Iris pigment epithelial cell (primary cell): ENCODE measurements around the gene GFM1.
A peak's percentile ranks its signal among the peaks of the same experiment; 100 is the strongest.
"Not testable (repeated sequence)": the region's sequence is repeated elsewhere in the genome, so short reads cannot be mapped to it uniquely, and the experiment has no call there.

Source experiments
- DNase-seq: peaks from one replicate; pipeline ENCODE4 v3.0.0-alpha.2; 2011; ENCODE audit warnings: low read depth

GFM1 gene

DNA sequence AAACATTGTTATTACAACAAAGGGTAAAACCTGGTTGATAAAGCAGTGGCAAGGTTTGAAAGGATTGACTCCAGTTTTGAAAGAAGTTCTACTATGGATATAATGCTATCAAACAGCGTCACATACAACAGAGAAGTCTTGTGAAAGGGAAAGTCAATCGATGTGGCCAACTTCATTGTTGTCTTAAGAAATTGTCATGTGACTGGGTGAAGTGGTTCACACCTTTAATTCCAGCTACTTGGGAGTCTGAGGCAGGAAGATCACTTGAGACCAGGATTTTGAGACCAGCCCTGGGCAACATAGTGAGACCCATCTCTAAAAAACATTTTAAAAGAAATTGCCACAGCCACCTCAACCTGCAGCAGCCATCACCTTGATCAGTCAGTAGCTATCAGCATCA, 34.4 kb downstream of the GFM1 start:
- no peak for DNase-seq

DNA sequence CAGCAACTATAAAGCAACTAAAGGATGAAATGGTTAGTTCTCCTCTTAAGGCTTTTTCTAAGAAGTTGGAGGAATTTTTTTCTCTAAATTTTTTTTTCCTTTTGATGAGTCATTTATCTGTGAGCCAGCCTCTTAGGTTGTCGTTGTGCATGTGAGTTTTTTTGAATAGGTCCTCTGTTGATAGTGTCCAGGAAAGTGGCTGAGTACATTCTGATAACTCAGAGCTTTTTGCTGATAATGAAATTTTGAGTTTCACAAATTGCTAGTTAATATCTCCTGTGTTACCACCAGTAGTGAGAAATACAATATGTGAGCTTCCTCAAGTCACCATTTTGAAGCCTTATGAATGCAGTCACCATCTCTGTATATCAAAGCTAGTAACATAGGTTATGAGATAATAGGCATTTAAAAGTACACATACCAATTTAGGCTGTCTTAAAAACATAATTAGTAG, 35.2 kb downstream of the GFM1 start:
- peak; percentile 52 for DNase-seq

- DNase-seq, result no peak
These were observed 36.5 kb downstream of the GFM1 start for GRCh38 chr3:158680861-158681260.

GRCh38 chr3:158683230-158683962, 39.1 kb downstream of the GFM1 start:
- DNase-seq, result peak; percentile 90

DNA sequence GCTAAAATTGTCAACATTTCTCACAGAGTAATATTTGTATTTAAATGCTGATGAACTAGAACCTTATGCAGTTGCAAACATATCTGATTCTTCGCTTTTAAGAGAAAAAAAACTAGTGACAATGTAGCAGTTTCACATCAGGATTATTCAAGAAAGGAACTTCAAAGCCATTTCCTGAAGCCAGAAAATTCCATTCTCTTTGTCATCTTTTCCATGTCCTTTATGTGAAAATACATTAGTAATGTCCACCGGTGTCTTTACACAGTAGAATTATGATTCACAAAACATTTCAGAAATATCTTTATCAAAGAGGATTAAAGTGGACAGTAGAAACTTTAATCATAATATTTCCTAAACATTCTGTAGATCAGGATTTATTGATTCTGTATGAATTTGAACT, 40.8 kb downstream of the GFM1 start:
- DNase-seq, result peak; percentile 53

- DNase-seq, result not testable (repeated sequence)
These were observed 49.6 kb downstream of the GFM1 start for GRCh38 chr3:158693866-158694456.

DNA sequence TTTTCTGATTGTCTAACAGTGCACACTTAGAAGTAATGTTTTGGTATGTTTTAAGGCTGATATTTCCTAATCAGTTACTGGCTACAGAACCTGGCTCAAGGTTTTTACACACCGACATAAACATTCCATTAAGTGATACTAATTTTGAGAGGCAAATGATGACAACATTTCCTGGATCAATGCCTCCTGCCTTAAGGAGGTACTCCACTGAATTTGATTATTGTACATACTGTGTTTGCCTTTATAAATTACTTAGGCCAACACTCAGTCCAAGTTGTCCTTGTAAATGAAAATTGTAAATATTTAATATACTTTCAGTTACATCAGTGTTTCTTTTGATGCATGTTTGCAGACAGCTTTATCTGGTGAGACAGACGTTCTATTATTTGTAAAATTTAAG, 52.3 kb downstream of the GFM1 start:
- DNase-seq, result peak; percentile 72

- no peak for DNase-seq
These were observed 56.2 kb downstream of the GFM1 start for GRCh38 chr3:158700559-158700958.

GRCh38 chr3:158701420-158702065, 57.2 kb downstream of the GFM1 start:
- peak; percentile 60 for DNase-seq

DNA sequence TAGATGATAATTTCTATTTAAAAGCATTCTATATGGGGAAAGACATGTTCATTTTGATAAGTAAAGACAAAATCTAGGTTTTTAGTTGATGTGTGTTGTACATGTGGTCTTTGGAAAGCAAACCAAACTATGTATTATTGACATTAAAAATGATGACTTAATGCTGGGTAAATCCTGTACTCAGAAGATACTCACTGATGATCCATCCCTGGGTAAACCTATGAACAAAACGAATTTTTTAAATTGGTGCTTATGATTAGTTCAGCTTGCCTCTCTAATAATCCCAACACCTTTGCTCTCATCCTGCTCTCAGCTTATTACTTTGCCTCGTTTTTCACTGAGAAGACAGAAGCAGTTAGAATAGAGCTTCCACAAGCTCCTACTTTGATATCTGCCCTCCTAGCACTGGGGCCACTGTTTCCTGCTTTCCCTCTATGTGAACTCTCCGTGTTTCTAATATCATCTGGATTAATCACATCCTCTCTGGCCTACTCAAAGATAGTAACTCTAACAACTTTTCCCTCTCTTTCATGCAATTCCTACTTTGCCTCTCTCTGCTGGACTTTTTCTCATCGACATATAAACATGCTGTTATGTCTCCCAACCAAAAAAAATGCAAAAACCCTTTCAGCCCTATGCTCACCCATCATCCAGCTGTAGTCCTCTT, 58.6 kb downstream of the GFM1 start:
- peak; percentile 79 for DNase-seq

- DNase-seq, result peak; percentile 48
These were observed 59.2 kb downstream of the GFM1 start for GRCh38 chr3:158703566-158703965.

- peak; percentile 99 for DNase-seq
These were observed 65.3 kb downstream of the GFM1 start for GRCh38 chr3:158709666-158710083.

GRCh38 chr3:158710601-158711000, 66.3 kb downstream of the GFM1 start:
- no peak for DNase-seq

DNA sequence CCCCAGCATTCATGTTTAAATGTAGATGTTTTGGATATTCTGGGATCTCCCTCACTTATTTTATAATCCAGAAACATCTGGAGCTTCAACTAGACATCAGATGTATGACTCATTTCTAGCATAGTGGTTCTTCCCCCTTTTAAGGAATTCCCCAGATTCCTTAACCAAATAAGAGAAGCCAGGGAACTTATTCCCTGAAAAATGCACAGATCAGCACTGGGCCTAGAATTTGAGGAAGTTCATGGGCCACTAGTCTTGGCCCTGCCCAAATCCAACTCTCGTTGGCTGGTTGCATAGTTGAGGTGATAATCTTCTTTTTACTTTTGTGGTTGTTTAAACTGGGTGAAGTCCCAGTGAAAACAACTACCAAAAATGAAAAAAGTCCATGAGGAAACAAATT, 67.6 kb downstream of the GFM1 start:
- peak; percentile 70 for DNase-seq

DNA sequence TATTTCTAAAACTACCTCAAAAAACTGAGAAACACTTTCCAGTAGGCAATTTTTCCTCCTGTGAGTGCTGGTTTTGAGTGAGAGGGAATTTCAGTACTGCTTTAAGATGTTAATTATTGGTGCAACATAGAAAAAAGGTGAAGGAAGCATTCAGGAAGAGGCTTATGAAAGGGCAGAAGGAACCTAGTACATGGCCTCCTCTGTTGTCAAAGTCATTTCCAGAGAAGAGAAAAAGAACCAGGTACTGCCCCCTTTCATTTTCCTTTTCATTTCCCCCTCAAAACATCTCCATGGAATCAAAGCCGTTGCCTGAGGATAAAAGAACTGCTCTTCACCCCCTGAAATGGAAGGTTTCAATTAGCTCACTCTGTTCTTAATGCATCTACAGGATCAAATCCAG, 68.1 kb downstream of the GFM1 start:
- no peak for DNase-seq

DNA sequence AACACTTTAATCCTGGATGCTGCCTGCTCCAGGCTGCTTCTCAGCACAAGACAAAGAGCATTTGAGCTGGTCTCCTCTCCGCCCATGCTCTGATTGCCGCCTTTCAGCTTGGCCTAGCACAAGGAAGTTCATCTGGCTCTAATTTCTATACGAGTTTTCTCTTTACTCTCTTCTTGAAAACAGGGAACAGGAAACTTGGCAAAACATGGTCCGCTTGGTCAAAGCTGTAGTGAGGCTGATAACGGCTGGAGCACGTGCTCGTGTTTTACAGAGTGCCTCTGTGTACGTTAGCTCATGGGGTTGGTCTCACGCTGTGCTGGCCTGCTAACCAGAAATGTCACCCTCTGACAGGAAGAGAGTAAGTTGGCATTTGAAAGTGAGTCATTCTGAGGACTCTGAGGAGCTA, 68.8 kb downstream of the GFM1 start:
- DNase-seq, result peak; percentile 70

- no peak for DNase-seq
These were observed 73.2 kb downstream of the GFM1 start for GRCh38 chr3:158717576-158717975.

GRCh38 chr3:158718490-158719170, 74.3 kb downstream of the GFM1 start:
- DNase-seq, result peak; percentile 98

GRCh38 chr3:158722108-158722507, 77.8 kb downstream of the GFM1 start:
- DNase-seq, result no peak

DNA sequence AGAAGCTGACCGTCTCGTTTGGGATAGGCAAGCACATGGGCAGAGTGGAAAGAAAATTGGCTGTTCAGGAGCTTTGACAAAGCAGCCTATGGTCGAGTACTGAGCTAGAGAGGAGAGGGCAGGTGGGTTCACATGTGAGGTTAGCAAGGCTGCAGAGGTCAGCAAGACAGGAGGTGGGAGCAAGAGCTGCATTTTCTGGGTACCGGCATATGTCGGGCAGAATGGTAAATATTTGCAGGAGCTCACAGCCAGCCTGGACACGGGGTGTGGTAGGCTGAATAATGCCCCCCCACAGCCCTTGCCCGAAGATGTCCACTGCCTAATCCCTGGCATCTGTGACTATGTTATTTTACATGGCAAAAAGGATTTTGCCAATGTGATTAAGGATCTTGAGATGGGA, 79.7 kb downstream of the GFM1 start:
- no peak for DNase-seq

DNA sequence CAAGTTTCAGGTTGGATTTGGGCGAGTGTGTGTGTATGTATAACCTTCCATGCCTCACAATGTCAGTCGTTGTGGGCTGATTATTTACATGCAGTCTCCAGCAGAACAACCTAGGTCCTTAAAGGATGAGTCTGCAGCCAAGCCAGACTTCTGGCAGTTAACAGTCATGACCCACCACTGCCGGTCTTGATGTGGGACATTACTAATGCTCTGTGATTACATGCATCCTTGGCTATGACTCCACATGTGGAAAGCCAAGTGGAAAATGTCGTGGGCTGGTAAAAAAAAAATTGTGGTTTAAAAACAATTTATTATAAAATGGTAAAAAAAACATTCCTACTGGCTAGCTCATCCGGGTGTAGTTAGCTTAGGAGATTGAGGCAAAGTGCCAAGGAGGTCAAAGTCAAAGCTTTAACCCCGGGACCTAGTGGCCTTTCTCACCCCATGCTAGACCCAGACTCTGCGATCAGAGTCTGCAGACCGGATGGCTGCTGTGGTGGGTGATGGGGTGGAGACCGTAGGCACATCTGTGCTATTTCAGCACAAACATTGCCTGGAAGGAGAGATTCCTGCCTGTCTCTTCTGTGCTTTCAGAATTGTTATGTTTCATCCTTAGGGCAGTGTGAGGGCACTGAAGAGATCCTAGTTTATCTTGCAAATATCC, 81.2 kb downstream of the GFM1 start:
- peak; percentile 99 for DNase-seq
